GM21717 (cell line): ENCODE results near the gene RAB6B.
"Not testable (repeated sequence)": the region's sequence is repeated elsewhere in the genome, so short reads cannot be mapped to it uniquely, and the experiment has no call there.

Source experiments
- ATAC-seq: cut with Tn5 transposase; IDR thresholded peaks from one replicate; pipeline ENCODE4 v1.9.1; 2021; ENCODE audit warnings: mild to moderate bottlenecking, moderate library complexity; ENCODE audit not compliant: unreplicated experiment

RAB6B gene

DNA sequence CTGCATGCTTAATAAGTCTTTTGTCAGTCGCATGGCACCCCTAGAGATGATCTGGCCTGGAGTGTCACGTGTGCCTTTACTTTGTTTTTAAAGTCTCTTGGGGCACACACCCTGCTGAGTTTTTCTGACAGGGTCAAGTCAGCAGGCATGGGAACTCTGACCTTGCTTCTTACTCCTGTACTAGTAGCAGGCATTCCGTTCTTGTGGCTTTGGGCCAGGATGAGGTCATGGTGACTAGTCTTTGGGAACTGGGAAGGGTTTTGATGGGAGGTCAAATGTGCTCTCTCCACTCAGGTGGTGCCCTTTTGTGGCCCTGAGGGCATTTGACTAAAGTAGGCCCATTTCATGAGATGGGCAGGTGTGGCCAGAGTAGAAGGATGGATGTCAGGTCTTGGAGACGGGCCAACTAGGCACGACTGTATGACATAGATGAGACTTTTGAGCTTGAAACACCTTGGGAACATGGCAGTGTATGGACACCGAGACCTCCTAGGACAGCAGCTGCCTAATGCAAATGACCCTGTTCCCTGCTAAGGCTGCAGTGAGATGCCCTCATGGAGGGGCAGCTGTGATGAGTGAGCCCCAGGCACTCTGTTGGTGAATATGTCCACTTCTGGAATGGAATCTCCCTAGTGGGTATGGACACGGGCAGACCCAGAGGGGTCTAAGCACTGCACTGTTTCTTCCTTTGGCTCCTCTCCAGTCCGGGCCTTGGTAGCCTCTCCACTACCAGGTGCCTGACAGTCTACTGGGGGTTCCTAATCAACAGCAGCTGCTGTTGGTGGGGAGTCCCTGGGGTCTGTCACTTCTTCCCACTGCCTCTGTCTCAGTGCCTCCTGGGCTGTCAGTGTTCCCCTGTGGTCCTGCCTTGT is 73.7 kb downstream of the RAB6B start:
- no peak for ATAC-seq

DNA sequence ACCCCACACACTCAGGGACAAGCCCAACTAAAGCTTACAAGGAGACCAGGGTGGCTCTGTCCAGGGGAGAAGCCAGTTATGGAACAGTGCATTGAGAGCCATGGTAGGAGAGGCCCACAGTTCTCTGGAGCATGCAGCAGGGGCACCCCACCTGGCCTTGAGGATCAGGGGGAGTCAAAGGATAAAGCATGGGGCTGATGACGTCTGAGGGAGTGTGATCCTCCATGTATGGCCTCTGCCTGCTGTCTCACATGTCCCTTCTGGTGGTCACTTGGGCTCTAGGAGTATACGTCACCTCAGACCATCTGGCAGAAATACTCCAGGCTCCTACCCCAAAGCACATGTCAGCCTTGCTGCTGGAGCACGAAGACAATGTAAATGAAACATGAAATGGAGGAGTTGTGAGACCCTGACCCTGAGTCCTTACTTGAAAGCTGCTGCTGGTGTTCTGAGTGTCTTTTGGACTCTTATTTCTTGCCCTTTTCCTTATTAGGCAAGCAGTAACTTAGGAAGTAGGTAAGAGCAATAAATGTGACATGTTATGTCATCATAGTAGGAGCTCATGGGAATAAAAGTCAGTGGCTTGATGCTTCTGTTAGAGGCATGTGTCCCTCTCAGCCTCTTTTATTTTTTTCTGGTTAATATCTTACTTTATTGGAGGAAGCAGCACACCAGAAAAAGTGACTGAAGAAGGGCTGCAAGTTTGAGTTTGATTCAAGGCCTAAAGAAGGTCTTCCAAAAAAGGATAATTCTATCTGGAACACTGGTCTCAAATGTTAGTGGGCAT is 74.6 kb downstream of the RAB6B start:
- no peak for ATAC-seq

DNA sequence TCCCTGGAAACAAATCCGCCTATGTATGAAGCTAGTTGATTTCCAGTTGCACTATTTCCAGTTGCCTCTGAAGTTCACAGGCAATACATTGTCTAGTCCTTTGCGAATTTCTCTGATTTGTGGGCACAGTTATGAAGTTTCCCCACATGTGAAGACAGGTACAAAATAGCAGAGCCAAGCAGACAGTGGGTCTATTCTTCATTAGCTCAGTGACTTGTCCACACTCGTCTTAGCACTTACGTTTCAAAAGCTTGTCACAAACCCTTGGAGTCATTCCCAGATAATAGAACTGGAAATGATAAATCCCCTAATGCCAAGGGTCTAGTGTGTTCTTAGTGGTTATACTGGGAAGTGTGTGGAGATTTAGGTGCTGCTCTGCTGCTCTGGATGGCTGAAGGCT is 75.6 kb downstream of the RAB6B start:
- no peak for ATAC-seq

DNA sequence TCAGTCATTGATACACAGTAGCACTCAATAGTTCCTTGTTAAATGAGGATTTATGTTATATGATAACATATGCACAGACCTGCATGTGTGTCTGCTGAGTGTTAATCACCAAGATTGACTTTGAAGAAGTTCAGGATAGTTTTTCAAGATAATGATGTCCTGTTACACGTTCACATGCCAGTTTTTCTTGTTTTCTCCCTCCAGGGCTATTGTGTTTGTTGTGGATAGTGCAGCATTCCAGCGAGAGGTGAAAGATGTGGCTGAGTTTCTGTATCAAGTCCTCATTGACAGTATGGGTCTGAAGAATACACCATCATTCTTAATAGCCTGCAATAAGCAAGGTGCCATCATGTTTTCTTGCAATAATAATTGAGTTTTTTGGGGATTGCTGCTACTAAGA is 80.3 kb downstream of the RAB6B start:
- ATAC-seq = no peak

DNA sequence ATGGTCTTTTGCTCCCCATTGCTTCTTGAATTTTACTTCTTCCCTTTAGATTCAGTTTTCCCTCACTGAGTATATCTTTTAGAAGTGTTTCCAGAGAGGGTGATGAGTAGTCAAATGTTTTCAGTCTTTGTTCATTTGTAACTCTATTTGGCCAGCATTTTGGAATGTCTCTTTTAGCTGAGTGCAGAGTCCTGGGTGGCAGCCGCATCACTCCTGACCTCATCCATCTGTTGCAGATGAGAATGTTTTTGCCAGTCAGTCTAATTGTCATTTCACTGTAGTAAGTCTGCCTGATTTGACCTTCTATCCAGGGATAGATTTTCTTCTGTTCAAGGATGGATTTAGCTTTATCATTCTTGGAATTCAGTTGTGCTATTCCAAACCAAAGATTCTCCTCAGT is 82.8 kb downstream of the RAB6B start:
- no peak for ATAC-seq

DNA sequence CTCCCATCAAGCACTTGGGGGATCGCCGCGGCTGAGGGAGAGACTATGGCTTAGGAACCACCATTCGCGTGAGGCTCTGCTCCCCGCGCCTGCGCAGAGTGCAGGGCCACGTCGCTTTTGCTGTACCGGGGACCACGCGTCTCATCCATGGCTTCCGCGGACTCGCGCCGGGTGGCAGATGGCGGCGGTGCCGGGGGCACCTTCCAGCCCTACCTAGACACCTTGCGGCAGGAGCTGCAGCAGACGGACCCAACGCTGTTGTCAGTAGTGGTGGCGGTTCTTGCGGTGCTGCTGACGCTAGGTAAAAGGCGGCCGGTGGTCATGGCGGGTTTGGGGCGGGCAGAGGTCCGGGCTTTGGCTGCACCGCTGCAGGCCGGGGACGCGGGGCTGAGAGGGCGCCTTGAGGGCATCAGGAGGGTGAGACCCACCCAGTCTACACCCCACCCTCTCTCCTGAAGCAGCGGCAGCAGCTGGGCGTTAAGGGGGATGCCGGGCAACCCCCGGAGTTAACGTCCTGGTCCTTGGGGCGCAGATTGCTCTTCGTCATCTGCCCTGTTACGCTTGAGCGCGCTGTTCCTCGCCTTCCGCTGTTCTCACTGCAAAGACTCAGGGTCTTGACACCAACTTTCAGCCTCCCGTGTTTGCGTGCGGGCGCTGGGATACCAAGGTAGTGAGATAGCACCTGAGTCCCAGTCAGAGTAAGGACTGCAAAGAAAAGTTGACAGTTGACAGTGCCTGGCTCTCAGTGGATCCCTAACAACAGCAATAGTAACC is 89.8 kb downstream of the RAB6B start, which contains the start of gene SRPRB:
Gene SRPRB, plus strand, starts transcription at position 114 of the 774 bp plus-strand sequence. Its CDS starts 34 bp downstream, at position 148.
- peak; percentile 97 for ATAC-seq

DNA sequence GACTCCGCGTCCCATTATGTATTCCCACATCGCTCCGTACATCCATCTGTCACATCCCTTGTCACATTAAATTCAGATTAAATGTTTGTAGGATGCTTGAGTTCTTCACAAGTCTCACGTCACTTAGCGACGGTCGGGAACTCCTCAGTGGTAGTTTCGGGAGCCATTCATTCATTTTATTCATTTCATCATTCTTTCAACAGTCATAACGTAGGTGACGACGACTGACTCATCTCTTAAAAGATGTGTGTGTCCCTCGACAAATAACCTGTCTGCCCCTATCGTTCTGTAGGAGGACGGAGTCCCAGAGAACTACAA is 90.3 kb downstream of the RAB6B start:
- no peak for ATAC-seq

DNA sequence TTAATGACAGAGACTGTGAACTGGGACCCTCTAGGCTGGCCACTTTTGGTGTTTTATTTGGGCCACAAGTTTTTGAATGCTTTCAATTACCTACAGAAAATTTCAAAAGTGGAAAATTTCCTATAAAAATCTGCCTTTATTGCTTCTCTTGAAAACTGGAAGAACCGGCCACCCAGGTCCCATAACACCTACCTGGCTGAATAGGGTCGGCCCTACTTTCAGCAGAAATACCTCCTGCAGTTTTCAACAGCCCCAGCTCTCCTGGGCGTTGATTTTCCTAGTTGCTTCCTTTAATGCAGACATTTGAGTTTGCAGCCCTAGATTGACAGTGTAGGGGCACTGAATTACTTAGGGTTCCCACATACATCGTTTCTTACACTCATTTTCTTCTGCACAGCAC is 90.8 kb downstream of the RAB6B start:
- ATAC-seq = no peak

DNA sequence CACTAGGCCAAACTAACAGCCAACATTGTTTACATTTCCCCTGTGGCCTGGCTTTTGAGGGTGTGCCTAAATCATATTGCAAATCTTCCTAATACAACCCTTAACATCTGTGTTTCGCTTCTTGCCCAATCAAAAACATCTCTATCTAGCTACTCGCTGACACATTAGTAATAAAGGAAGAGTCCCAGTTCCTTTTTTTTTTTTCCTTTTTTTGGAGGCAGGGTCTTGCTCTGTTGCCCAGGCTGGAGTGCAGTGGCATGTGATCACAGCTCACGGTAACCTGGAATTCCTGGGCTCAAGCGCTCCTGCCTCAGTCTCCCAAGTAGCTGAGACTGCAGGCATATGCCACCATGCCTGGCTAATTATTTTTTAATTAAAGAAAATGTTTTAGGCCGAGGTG is 92.2 kb downstream of the RAB6B start:
- no peak for ATAC-seq

DNA sequence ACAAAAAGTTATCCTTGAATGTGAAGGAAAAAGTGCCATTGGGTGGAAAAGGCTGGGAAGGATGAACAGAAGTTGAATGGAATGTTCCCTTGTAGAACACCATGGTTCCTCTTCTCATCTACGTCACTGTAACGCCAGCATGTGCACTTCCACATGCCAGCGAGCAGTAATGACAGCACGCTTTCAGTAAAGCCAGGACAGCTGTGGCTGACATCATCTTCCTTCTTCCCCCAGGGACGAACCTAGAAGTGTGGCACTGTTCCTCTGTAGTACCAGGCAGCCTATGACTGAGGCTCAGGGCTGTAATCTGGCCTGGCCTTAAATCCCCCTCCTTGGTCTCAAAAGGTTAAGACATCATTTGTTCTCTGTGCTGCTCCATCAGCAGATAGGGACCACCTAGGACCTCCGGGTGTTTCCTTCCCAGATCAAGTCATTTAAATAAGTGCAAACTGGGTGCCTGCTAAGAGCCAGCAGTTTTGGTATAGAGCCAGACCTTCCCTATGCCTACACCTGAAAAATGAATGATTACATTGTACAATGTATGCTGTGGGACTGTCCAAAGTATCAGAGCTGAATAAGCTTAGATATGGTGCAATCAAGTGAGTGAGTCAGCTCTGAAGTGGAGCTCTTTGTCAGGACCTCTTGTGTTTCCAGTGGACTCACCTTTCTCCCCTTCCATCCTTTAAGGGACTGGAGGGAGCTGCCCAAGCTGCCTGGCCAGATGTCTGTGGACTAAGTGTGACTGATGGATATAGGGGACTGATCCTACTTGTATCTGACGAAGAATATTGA is 95.7 kb downstream of the RAB6B start:
- no peak for ATAC-seq

DNA sequence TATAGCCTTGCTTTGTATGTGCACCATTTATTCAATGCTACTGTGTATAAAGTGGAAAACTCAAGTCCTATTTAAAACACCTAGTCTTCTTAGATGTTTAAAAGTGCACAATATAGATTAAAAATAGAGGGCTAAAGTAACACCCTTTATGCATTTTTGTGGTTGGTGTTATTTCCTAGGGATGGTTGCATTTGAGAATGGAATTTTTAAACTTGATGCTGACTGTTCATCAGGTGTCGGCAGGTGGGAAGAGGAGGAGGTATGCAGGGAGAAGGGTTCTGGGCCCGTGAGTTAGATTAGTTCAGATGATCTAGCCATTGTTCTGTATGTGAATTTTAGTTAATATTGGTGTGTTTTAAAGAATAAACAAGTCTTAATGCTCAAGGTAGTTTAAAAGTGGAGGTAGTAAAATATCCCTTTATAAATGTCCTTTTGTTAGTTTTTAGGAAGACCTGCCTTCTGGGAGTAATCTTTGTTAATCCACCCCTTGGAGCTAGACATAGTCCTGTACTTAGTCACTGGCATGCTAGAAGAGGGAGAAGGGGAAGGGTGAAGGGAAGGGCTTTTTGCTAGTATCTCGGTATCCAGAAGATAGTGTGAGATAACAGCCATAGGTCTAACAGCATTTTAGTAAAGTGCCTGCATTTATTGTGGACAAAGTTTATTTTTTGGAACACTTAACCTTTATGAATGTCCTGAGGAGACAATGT is 98.1 kb downstream of the RAB6B start:
- ATAC-seq = no peak

DNA sequence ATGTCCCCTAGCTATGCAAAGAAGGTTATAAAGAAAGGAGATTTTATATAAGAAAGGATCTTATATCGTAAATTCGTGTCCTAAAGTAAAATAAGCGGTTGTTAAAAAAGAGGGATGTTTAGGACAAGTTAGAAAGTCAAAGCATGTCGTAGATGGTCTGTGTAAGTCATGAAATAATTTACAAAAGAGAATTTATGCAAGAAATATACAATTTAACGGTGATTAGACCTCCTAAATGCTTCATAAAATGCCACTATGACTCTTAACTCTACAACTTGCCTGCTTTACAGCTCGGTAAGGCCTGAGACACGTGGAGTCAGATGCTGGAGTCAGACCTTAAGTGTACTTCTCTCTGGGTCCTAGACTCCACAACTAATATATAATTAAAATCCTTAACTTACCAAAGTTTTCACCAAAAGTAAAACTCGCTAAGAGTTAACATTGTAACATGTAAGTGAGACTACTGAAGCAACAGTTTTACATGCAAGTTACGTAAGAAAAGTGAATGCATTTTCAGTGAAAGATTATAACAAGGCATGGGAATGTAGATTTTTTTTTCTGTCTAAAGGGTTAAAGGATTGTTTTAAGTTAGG is 103.4 kb downstream of the RAB6B start:
- no peak for ATAC-seq

DNA sequence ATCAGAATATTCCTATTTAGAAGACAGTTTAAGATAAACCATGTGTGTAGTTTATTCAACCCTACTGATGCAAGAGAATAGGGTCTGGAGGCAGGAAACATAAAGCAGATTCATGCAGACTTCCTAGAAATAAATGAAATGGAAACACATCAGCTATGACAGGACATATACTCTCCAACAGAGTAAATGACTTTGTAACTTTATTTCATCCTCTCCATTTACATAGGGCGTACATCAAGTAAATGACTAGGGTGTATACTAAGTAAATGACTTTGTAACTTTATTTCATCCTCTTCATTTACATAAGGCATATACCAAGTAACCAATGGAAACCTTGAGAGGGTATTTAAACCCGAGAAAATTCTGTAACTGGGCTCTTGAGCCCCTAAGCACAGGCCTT is 107.7 kb downstream of the RAB6B start:
- ATAC-seq = no peak

DNA sequence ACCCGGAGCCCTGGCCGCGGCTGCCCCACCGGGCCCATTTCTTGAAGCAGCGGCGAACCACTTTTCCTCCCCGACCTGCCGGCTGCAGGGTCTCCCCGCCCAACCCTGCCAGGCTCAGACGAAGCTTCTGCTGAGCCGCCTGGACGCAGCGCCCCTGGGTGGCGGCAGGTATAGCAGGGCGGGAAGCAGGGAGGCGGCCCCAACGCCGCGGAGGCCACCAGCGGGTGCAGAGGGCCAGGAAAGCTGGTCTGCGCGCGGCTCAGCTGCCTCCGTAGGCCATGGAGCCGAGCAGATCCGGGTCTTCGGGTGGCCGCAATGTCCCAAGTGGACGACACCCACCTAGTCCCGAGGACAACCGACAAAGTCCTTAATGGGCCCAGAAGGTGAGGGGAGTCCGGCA is 111.9 kb downstream of the RAB6B start:
- no peak for ATAC-seq

DNA sequence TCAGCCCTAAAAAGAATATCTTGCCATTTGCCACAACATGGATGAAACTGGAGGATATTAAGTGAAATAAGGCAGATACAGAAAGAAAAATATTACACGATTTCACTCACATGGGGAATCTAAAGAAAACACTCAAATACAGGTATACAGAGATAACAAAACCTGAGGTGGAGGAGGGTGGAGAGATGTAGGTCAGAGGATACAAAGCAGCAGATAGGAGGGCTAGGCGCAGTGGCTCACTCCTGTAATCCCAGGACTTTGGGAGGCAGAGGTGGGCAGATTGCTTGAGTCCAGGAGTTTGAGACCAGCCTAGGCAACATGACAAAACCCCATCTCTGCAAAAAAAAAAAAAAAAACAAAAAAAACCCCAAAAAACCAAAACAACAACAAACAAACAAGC is 113.2 kb downstream of the RAB6B start:
- ATAC-seq = no peak

DNA sequence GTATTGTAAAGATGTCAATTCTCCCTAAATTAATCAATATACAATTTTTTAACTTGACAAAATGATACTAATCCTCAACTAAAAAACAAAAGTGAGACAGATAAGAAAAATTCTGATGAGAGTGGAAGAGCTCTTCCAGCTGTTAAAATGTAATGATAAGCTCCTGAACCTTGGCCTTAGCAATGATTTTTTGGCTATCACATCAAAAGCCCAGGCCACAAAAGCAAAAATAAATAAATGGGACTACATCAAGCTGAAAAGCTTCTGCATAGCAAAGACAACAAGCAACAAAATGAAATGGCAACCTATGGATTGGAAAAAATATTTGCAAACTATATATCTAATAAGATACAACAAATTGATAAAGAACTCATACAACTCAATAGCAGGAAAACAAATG is 114.1 kb downstream of the RAB6B start:
- no peak for ATAC-seq

DNA sequence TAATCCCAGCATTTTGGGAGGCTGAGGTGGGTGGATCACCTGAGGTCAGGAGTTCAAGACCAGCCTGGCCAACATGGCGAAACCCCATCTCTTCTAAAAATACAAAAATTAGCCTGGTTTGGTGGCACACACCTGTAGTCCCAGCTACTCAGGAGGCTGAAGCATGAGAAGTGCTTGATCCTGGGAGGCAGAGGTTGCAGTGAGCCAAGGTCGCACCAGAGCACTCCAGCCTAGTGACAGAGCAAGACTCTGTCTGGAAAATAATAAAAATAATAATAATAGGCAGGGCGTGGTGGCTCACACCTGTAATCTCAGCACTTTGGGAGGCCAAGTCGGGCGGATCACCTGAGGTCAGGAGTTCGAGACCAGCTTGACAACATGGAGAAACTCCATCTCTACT is 114.9 kb downstream of the RAB6B start:
- not testable (repeated sequence) for ATAC-seq

DNA sequence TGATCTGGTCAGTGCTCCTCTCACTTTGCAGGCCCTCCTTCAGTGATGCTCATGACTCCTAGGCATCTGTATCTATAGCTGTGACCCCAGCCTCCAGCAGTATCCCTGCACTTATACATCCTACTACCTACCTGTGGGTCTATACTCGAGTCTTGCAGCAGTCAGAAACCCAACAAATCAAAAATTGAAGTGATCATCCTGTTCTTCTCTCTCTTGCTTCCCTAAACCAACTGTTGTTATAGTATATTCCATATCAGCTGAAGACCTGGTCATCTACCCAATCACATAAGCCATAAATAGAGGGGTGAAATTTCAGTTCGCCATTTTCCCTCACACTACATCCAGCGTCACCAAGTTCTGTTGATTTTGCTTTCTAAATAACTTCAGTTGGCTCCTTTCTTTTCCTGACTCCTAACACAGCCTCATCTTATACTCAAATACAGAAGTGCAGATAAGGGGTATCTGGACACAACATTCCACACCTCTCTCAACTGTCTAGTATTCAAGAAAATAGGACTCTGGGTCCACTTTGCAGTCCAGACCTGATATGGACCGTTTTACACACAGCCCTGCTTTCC is 116.0 kb downstream of the RAB6B start:
- ATAC-seq = no peak

DNA sequence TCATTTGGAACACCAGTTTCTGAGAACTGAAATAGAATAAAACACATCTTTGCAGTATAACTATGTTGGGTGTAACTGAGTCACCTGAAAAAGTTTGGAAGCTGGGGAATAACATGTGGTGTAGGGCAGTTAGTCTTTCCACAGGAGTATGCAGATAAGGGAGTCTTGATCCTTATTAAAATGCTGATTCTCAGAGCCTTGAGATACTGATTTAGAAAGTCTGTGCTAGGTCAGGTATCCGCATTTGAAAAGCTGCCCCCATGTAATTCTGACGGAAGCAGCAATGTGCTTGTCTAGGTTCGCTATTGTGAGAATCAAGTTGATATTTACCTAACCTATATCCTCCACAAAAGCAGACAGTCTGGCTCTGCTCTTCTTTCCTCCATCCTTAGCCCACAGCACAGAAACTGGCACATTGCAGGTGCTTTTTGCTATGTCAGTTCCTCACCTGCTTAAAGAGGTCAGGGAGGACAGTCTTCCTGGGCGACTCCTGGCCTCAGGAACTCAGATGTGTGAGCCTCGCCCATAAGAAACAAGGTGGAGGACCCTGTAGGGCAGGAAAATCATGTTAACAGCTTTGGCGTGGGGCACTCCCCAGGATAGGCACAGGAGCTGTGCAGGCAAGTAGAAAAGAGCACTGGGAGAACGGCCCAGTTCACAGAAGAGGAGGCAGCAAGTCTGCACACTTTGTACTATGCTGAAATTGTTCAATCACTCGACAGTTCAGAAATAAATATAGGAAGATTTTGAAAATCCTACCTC is 117.7 kb downstream of the RAB6B start:
- no peak for ATAC-seq
